Large intestine (tissue), 3 donors: ENCODE results near the gene GAREM2. TPM values are rescaled to one million over a fixed set of nuclear protein-coding genes. Genes with fewer than 3 reads are reported as not detected.

Experiments
- DNase-seq, 2 donors: peaks; one replicate each; pipeline versions ENCODE4 v3.0.0 to v3.0.0-alpha.2; 2013
- H3K27ac ChIP-seq: one replicate; pipeline ENCODE4 v1.5.1; 2013; ENCODE audit warnings: low read length
- H3K27me3 ChIP-seq: 2 replicates; pipeline ENCODE4 v1.6.1; 2013; ENCODE audit warnings: low read length; ENCODE audit not compliant: control insufficient read depth, insufficient read depth
- H3K36me3 ChIP-seq: 2 replicates; pipeline ENCODE4 v1.6.1; 2013; ENCODE audit warnings: low read length; ENCODE audit not compliant: control insufficient read depth, insufficient read depth
- H3K4me1 ChIP-seq: one replicate; pipeline ENCODE4 v1.6.1; 2013; ENCODE audit warnings: low read length; ENCODE audit not compliant: control insufficient read depth, insufficient read depth
- H3K4me3 ChIP-seq: one replicate; pipeline ENCODE4 v1.5.1; 2013; ENCODE audit warnings: low read length
- H3K9me3 ChIP-seq: one replicate; pipeline ENCODE4 v1.6.1; 2013; ENCODE audit warnings: mild to moderate bottlenecking, low read depth, low read length, moderate library complexity; ENCODE audit not compliant: control insufficient read depth
- WGBS: methylation state at CpG from one replicate; pipeline ENCODE4 v1.1.5; 2013; ENCODE audit warnings: low lambda C conversion rate; ENCODE audit not compliant: insufficient coverage; 5-methylcytosine and 5-hydroxymethylcytosine counted together
- polyA plus RNA-seq: library from polyadenylated mRNA; unstranded; fragments of 120-200 nt; gene quantifications from one replicate; pipeline ENCODE4 v1.2.1, GENCODE V29; 2013

GAREM2 gene
- polyA plus RNA-seq, 1 donor = 2.4 TPM

DNA sequence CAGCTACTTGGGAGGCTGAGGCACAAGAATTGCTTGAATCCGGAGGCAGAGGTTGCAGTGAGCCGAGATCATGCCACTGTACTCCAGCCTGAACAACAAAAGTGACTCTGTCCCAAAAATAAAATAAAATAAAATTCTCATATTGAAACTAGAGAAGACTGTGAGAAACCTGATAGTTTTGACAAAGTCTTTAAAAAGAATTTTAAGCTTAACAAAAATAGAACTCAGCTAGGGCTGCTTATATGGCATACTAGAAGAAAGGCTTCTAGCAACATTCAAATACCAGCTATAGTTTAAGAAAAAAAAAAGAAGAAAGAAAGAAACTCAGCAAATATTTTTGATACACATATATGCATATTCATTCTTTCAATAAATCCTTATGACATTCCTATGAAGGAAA lies 57.9 kb downstream of the GAREM2 start:
- no peak for DNase-seq
- no peak overlapping the region for H3K4me3 ChIP-seq
- H3K9me3 ChIP-seq = no peaks in the 10 kb centered on the region
- H3K27ac ChIP-seq = no peak overlapping the region
- no peaks in the 10 kb centered on the region for H3K4me1 ChIP-seq
- peaks cover 71% of the 10 kb centered on the region for H3K36me3 ChIP-seq
- WGBS = no CpG with 5 or more reads among the region's 2 CpGs
- no peaks in the 10 kb centered on the region for H3K27me3 ChIP-seq

- H3K27me3 ChIP-seq = no peaks in the 10 kb centered on the region
- H3K9me3 ChIP-seq = no peaks in the 10 kb centered on the region
- DNase-seq = no peak
- 93% methylated on average over 3 of the region's 9 CpGs for whole genome bisulfite sequencing
- no peak overlapping the region for H3K4me3 ChIP-seq
- H3K4me1 ChIP-seq = peaks cover 7% of the 10 kb centered on the region
- H3K36me3 ChIP-seq = peaks cover 62% of the 10 kb centered on the region
- no peak overlapping the region for H3K27ac ChIP-seq
Measured at GRCh38 chr2:26235089-26235488, 62.2 kb downstream of the GAREM2 start.

GRCh38 chr2:26237868-26238267 lies 65.0 kb downstream of the GAREM2 start:
- Histone ChIP-seq H3K27me3 (no peaks in the 10 kb centered on the region), H3K9me3 (no peaks in the 10 kb centered on the region), H3K36me3 (peaks cover 39% of the 10 kb centered on the region), H3K27ac (no peak overlapping the region), H3K4me1 (peaks cover 20% of the 10 kb centered on the region), H3K4me3 (no peak overlapping the region)
- DNase-seq = no peak
- no CpG with 5 or more reads among the region's 1 CpG for WGBS

DNA sequence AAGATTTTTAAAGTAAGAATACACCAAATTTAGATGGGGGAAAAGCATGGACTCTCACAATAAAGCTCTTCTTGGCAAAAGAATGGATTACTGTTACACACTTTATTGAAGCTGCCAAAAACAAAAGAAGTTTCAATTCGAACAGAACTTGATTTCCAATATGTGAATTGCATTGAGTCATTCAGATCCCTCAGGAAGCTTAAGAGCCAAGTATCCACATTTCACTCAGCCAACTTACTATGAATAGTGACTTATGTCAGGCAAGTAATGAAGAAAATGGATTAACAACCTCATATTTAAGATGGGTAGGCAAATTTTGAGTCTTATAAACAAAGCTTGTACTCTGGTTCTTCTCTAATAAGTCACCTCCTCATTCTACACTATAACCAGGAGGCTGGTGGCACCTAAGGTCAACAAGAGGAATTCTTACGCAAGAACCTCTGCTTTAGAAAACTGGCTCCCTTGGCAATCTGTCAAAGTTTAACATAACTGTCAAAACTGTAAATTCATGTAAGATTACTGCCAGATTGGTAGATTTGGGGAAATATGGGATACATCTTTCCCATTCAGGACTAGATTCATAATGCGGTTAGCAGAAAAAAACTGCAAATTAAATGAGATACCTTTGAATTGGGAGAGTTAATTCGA lies 65.5 kb downstream of the GAREM2 start:
- Histone ChIP-seq H3K36me3 (peaks cover 34% of the 10 kb centered on the region), H3K4me1 (peaks cover 22% of the 10 kb centered on the region), H3K27ac (no peak overlapping the region), H3K27me3 (no peaks in the 10 kb centered on the region), H3K9me3 (no peaks in the 10 kb centered on the region), H3K4me3 (no peak overlapping the region)
- 90% methylated on average over 2 of the region's 4 CpGs for WGBS
- DNase-seq = peak in 1 of 2 donors; percentile 28

Other genes with a start within 250 kb of the GAREM2 start
- gene KIF3C, start 190.6 kb upstream of the GAREM2 start, polyA plus RNA-seq = 9.7 TPM
- gene RAB10, start 139.0 kb upstream of the GAREM2 start, polyA plus RNA-seq = 79.7 TPM
- gene HADHA, start 71.5 kb downstream of the GAREM2 start, polyA plus RNA-seq = 219 TPM
- gene HADHB, start 71.9 kb downstream of the GAREM2 start, polyA plus RNA-seq = 115 TPM
- 36.8 TPM for gene SELENOI, start 173.1 kb downstream of the GAREM2 start, polyA plus RNA-seq
- gene ADGRF3, start 173.7 kb downstream of the GAREM2 start, polyA plus RNA-seq = 0.73 TPM
- 0.76 TPM for gene DRC1, start 228.8 kb downstream of the GAREM2 start, polyA plus RNA-seq